ENCODE data around the gene GRIK4. TPM values are rescaled to one million over a fixed set of nuclear protein-coding genes. Genes with fewer than 3 reads are reported as not detected.

Gene GRIK4
- total RNA-seq, 1 experiment from 2014 or later: not detected

GRCh38 chr11:120599816-120600420 lies 88.4 kb downstream of the GRIK4 start:
- Mint-ChIP-seq H3K36me3 (ENCODE audit: insufficient read depth, unreplicated experiment) (no peaks in the 10 kb centered on the region), H3K27ac (ENCODE audit: low read depth, unreplicated experiment) (no peak overlapping the region), H3K9me3 (ENCODE audit: unreplicated experiment) (no peaks in the 10 kb centered on the region), H3K4me1 (ENCODE audit: insufficient read depth, unreplicated experiment) (no peaks in the 10 kb centered on the region), H3K27me3 (ENCODE audit: insufficient read depth, unreplicated experiment) (peaks cover 53% of the 10 kb centered on the region), H3K4me3 (ENCODE audit: unreplicated experiment) (no peak overlapping the region)
- POLR2A ChIA-PET: no interaction called here
- intact Hi-C loops (cut with micrococcal nuclease): no loop called here
- no peak for TF ChIP-seq CTCF (IDR thresholded peaks at IDR 0.05; ENCODE audit: unreplicated experiment)
- BruUV-seq (replicated peaks): no TSS peak
- DNase-seq (ENCODE audit: unreplicated experiment): no peak
- CTCF ChIA-PET: interaction anchor here (0.5 to 0.6 kb wide), 2 partner anchors 336 to 731 kb away, joined by 3 to 4 read pairs; no protein-coding TSS in a partner anchor

- Mint-ChIP-seq H3K36me3 (ENCODE audit: insufficient read depth, unreplicated experiment) (no peaks in the 10 kb centered on the region), H3K4me3 (ENCODE audit: unreplicated experiment) (no peak overlapping the region)
Observed at GRCh38 chr11:120601536-120601935, 90.0 kb downstream of the GRIK4 start.

GRCh38 chr11:120603071-120603470 lies 91.5 kb downstream of the GRIK4 start:
- Mint-ChIP-seq H3K27me3 (ENCODE audit: insufficient read depth, unreplicated experiment) (peaks cover 32% of the 10 kb centered on the region), H3K4me3 (ENCODE audit: unreplicated experiment) (no peak overlapping the region), H3K9me3 (ENCODE audit: unreplicated experiment) (no peaks in the 10 kb centered on the region), H3K4me1 (ENCODE audit: insufficient read depth, unreplicated experiment) (no peaks in the 10 kb centered on the region), H3K27ac (ENCODE audit: low read depth, unreplicated experiment) (no peak overlapping the region), H3K36me3 (ENCODE audit: insufficient read depth, unreplicated experiment) (no peaks in the 10 kb centered on the region)
- CTCF ChIA-PET: interaction anchor here (0.6 kb wide), 1 partner anchor 130 kb away, joined by 4 read pairs; no protein-coding TSS in a partner anchor
- POLR2A ChIA-PET: no interaction called here
- BruUV-seq (replicated peaks): no TSS peak
- TF ChIP-seq CTCF (IDR thresholded peaks at IDR 0.05; ENCODE audit: unreplicated experiment): no peak
- no peak for DNase-seq (ENCODE audit: unreplicated experiment)
- intact Hi-C loops (cut with micrococcal nuclease): no loop called here

More at GRCh38 chr11:120601536-120601935, 90.0 kb downstream of the GRIK4 start:
- Mint-ChIP-seq H3K4me1 (ENCODE audit: insufficient read depth, unreplicated experiment) (no peaks in the 10 kb centered on the region), H3K27ac (ENCODE audit: low read depth, unreplicated experiment) (no peak overlapping the region), H3K27me3 (ENCODE audit: insufficient read depth, unreplicated experiment) (peaks cover 36% of the 10 kb centered on the region), H3K9me3 (ENCODE audit: unreplicated experiment) (no peaks in the 10 kb centered on the region)
- CTCF ChIA-PET: interaction anchor here (0.6 to 1.0 kb wide), 4 partner anchors 25 to 517 kb away, joined by 3 read pairs; no protein-coding TSS in a partner anchor
- intact Hi-C loops (cut with micrococcal nuclease): no loop called here
- no peak for TF ChIP-seq CTCF (IDR thresholded peaks at IDR 0.05; ENCODE audit: unreplicated experiment)
- no TSS peak for BruUV-seq (replicated peaks)
- DNase-seq (ENCODE audit: unreplicated experiment): peak; percentile 25
- POLR2A ChIA-PET: no interaction called here

- no peak for TF ChIP-seq CTCF (IDR thresholded peaks at IDR 0.05; ENCODE audit: unreplicated experiment)
- peaks cover 7% of the 10 kb centered on the region for H3K4me1 Mint-ChIP-seq (ENCODE audit: insufficient read depth, unreplicated experiment)
- no TSS peak for BruUV-seq (replicated peaks)
Observed at GRCh38 chr11:120605469-120605868, 93.9 kb downstream of the GRIK4 start.

More at GRCh38 chr11:120605469-120605868, 93.9 kb downstream of the GRIK4 start:
- intact Hi-C loops (cut with micrococcal nuclease): no loop called here
- DNase-seq (ENCODE audit: unreplicated experiment): no peak
- Mint-ChIP-seq H3K9me3 (ENCODE audit: unreplicated experiment) (no peaks in the 10 kb centered on the region), H3K27me3 (ENCODE audit: insufficient read depth, unreplicated experiment) (peaks cover 21% of the 10 kb centered on the region), H3K4me3 (ENCODE audit: unreplicated experiment) (no peak overlapping the region), H3K36me3 (ENCODE audit: insufficient read depth, unreplicated experiment) (no peaks in the 10 kb centered on the region), H3K27ac (ENCODE audit: low read depth, unreplicated experiment) (no peak overlapping the region)
- POLR2A ChIA-PET: no interaction called here
- CTCF ChIA-PET: no interaction called here

Measured in MCF 10A (cell line).